Motor neuron (in vitro differentiated cells): Measurements from ENCODE around the gene RAMACL. TPM values are rescaled to one million over a fixed set of nuclear protein-coding genes. Genes with fewer than 3 reads are reported as not detected.

Experiments
- ATAC-seq, 8 experiments: fragments of 200-7000 bp; cut with Tn5 transposase; replicated peaks in 6 of 8; 2 replicates each; pipeline ENCODE4 v1.8.0; 2021; ENCODE audit warnings: mild to moderate bottlenecking in 8 of 8, moderate library complexity in 8 of 8
- H3K27ac ChIP-seq, 2 donors: fragments of 250-450 bp; sonication (Bioruptor Pico); 2 replicates each; pipeline ENCODE4 v1.9.0; 2021; ENCODE audit warnings: antibody characterized with exemption in 2 of 2, mild to moderate bottlenecking in 2 of 2, moderate library complexity in 1 of 2
- H3K4me1 ChIP-seq, 2 donors: fragments of 250-450 bp; sonication (Bioruptor Pico); replicated peaks in 1 of 2; 2 replicates each; pipeline ENCODE4 v1.6.1; 2021; ENCODE audit warnings: antibody characterized with exemption in 2 of 2, mild to moderate bottlenecking in 2 of 2, moderate library complexity in 1 of 2
- H3K4me3 ChIP-seq, 5 donors: fragments of 250-450 bp; sonication (Bioruptor Pico); 2 replicates each; pipeline ENCODE4 v1.9.0; 2021; ENCODE audit warnings: antibody characterized with exemption in 5 of 5, mild to moderate bottlenecking in 5 of 5, moderate library complexity in 4 of 5
- WGBS, 10 experiments: fragments of 450-650 bp; shearing (Covaris generic); methylation state at CpG; one replicate each; pipeline ENCODE4 v1.0.0; 2022; 5-methylcytosine and 5-hydroxymethylcytosine counted together
- in situ Hi-C, 9 experiments: fragments of 400-800 bp; cut with MboI; loops; one replicate each; pipeline ENCODE4 v1.15.0; 2021; ENCODE audit warnings: low sequenced_read_pairs in 9 of 9, low pct_unique_long_range_greater_than_20kb in 2 of 9; ENCODE audit not compliant: unreplicated experiment in 9 of 9
- total RNA-seq, 8 experiments: library from RNA; unstranded; fragments of 300-600 nt; gene quantifications; 2 replicates each; pipeline versions ENCODE4 v1.2.3 to v1.2.4, GENCODE V29; 2022

The RAMACL gene
- total RNA-seq, 8 experiments from 2014 or later = 0.50 to 2.7 (median 1.1) TPM

DNA sequence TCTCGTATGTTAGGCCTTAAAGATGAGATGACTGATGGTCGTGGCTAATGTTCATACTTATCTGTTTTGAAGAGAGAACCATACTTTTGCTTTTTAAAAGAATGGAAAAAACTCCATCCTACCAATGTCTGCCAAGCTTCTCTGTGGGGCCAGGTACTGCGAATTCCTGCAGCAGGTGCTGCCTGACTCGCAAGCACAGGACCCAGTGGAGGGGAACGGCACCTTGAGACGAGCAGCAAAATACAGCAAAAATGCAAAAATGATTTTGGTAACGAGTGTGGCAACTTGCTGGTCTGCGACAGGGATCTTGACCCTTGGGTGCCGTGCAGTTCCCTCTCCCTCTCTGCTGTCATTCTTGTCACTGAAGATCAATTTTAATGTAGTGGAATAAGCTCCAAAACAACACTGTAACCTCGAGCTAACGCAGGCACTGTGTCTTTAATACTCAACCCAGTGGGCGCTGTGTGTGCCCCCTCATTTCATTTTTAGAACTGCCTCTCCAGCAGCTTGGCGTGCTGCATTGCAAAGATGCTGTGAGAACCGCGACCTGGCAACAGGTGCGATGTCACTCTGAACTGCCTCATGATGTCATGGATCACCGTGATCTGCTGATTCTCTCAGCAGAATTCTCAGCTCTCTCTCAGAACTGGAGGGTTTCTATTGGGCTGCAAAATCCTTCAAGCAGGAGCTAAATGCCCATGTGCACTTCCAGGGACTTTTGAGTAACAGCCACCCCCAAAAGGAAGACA lies 51.6 kb downstream of the RAMACL start:
- 60 to 100% (median 91%) methylated on average over 1 to 13 of the region's 17 CpGs for WGBS, 10 experiments
- Histone ChIP-seq H3K27ac (no peak overlapping the region), H3K4me3 (no peak overlapping the region), H3K4me1 (peaks cover 4% of the 10 kb centered on the region in 2 donors)
- in situ Hi-C loops = no loop called here
- no peak for ATAC-seq

- no peak overlapping the region for H3K4me3 ChIP-seq
- H3K27ac ChIP-seq = no peak overlapping the region
- H3K4me1 ChIP-seq = no peaks in the 10 kb centered on the region
- ATAC-seq = no peak
- in situ Hi-C loops = no loop called here
- 90 to 100% (median 95%) methylated on average over 1 to 8 of the region's 15 CpGs; no CpG with 5 or more reads in 3 of the 10 experiments for WGBS, 10 experiments
These were observed 53.2 kb downstream of the RAMACL start for GRCh38 chr6:166533205-166533824.

Other genes with a start within 250 kb of the RAMACL start
- gene SFT2D1, start 244.1 kb downstream of the RAMACL start, total RNA-seq = 10 to 100 TPM; 21.4 to 53.5 (median 29.1) TPM
- 10 to 100 TPM; 39.0 to 91.6 (median 54.1) TPM for gene MPC1, start 203.7 kb downstream of the RAMACL start, total RNA-seq
- 10 to 100 TPM; 18.9 to 39.1 (median 24.7) TPM for gene RPS6KA2, start 40.6 kb upstream of the RAMACL start, total RNA-seq